H1 (cell line): Measurements from ENCODE around the gene CD247. TPM values are rescaled to one million over a fixed set of nuclear protein-coding genes. Genes with fewer than 3 reads are reported as not detected.

Source experiments
- CTCF ChIA-PET: fragments of 300-600 bp; sonication (Branson Sonifier 250); formaldehyde crosslinking; loops from one replicate; lab custom pipeline; 2021; ENCODE audit not compliant: partially characterized antibody; lab: Charles Lee
- POLR2A ChIA-PET: fragments of 300-600 bp; sonication (Branson Sonifier 250); formaldehyde crosslinking; loops from one replicate; lab custom pipeline; 2021; ENCODE audit warnings: inconsistent platforms; ENCODE audit not compliant: partially characterized antibody; lab: Charles Lee
- DNase-seq, 2 experiments: peaks; one replicate each; pipeline versions ENCODE4 v3.0.0 to v3.0.0-alpha.2; 2010 to 2022; ENCODE audit warnings: low spot score in 2 of 2, low read depth in 1 of 2, mixed read lengths in 1 of 2
- FAIRE-seq: peaks from 2 replicates; lab custom pipeline; 2011; peaks lifted over from hg19 to GRCh38; lab: Jason Lieb, UNC
- H2AFZ ChIP-seq: 2 replicates; pipeline ENCODE4 v1.8.1; 2012; ENCODE audit warnings: low read length, inconsistent platforms
- H2AK5ac ChIP-seq: 2 replicates; pipeline ENCODE4 v1.6.1; 2013; ENCODE audit warnings: low read depth, low read length
- H2BK120ac ChIP-seq: replicated peaks from 2 replicates; pipeline ENCODE3; 2013; ENCODE audit warnings: low read depth, low read length, inconsistent platforms
- H2BK12ac ChIP-seq: 2 replicates; pipeline ENCODE4 v1.6.1; 2013; ENCODE audit warnings: low read depth, low read length
- H2BK15ac ChIP-seq: 2 replicates; pipeline ENCODE4 v1.6.1; 2013; ENCODE audit warnings: low read length
- H2BK20ac ChIP-seq: 2 replicates; pipeline ENCODE4 v1.6.1; 2013; ENCODE audit warnings: low read length
- H2BK5ac ChIP-seq: 2 replicates; pipeline ENCODE4 v1.6.1; 2013; ENCODE audit warnings: low read depth, low read length
- H3K14ac ChIP-seq: 2 replicates; pipeline ENCODE4 v1.6.1; 2013; ENCODE audit warnings: inconsistent platforms; ENCODE audit not compliant: insufficient read length
- H3K18ac ChIP-seq: 2 replicates; pipeline ENCODE4 v1.6.1; 2013; ENCODE audit warnings: low read length; ENCODE audit errors: extremely low read depth
- H3K23ac ChIP-seq: 2 replicates; pipeline ENCODE4 v1.6.1; 2013; ENCODE audit warnings: inconsistent platforms; ENCODE audit not compliant: insufficient read length
- H3K23me2 ChIP-seq: 2 replicates; pipeline ENCODE4 v1.6.1; 2013; ENCODE audit warnings: low read depth, low read length
- H3K27ac ChIP-seq: 2 replicates; pipeline ENCODE4 v1.6.1; 2011; ENCODE audit warnings: low read depth, low read length, inconsistent platforms
- H3K27me3 ChIP-seq, 4 experiments: replicated peaks in 1 of 4; 1 replicate in 1 of 4; 2 replicates in 3 of 4; pipeline versions ENCODE4 v1.6.1 to v1.8.1; 2011 to 2013; ENCODE audit warnings: low read length in 3 of 4, mild to moderate bottlenecking in 3 of 4, inconsistent platforms in 2 of 4, mixed read lengths in 2 of 4, moderate library complexity in 1 of 4; ENCODE audit not compliant: control insufficient read depth in 3 of 4, insufficient read depth in 3 of 4; ENCODE audit errors: extremely low read depth in 1 of 4
- H3K36me3 ChIP-seq, 4 experiments: 2 replicates each; pipeline versions ENCODE4 v1.6.1 to v1.8.1; 2011 to 2013; ENCODE audit warnings: mild to moderate bottlenecking in 4 of 4, low read length in 3 of 4, moderate library complexity in 2 of 4, control low read depth in 1 of 4, inconsistent platforms in 1 of 4; ENCODE audit not compliant: insufficient read depth in 4 of 4, control insufficient read depth in 2 of 4
- H3K4ac ChIP-seq: replicated peaks from 2 replicates; pipeline ENCODE3; 2013; ENCODE audit warnings: low read length, low read depth, mixed read lengths, inconsistent platforms; ENCODE audit not compliant: insufficient read length
- H3K4me1 ChIP-seq, 4 experiments: replicated peaks in 1 of 4; 1 replicate in 1 of 4; 2 replicates in 3 of 4; pipeline versions ENCODE4 v1.6.1 to v1.8.1; 2011 to 2013; ENCODE audit warnings: low read length in 3 of 4, inconsistent platforms in 2 of 4, mixed read lengths in 1 of 4; ENCODE audit not compliant: insufficient read depth in 4 of 4, control insufficient read depth in 3 of 4
- H3K4me2 ChIP-seq, 2 experiments: 2 replicates each; pipeline versions ENCODE4 v1.6.1 to v1.8.1; 2011 to 2013; ENCODE audit warnings: low read depth in 2 of 2, low read length in 2 of 2, control low read depth in 1 of 2, inconsistent platforms in 1 of 2, mild to moderate bottlenecking in 1 of 2; ENCODE audit not compliant: insufficient read depth in 1 of 2
- H3K4me3 ChIP-seq, 4 experiments: fragments of 200-600, 300-600 bp in 1 of 4; sonication (generic), shearing (Covaris generic), sonication (Bioruptor Twin) in 1 of 4; 2 replicates each; pipeline versions ENCODE4 v1.5.1 to v1.8.1; 2011 to 2016; ENCODE audit warnings: low read length in 4 of 4, low read depth in 3 of 4, control low read depth in 2 of 4, inconsistent platforms in 2 of 4, mild to moderate bottlenecking in 2 of 4, mixed read lengths in 1 of 4, moderate library complexity in 1 of 4; ENCODE audit not compliant: insufficient read depth in 2 of 4; ENCODE audit errors: extremely low read depth in 1 of 4
- H3K56ac ChIP-seq: replicated peaks from 2 replicates; pipeline ENCODE3; 2013; ENCODE audit warnings: low read depth, mild to moderate bottlenecking, mixed read lengths, low read length, inconsistent platforms; ENCODE audit not compliant: insufficient read length
- H3K79me1 ChIP-seq: 2 replicates; pipeline ENCODE4 v1.6.1; 2013; ENCODE audit warnings: low read depth, low read length, control low read depth
- H3K79me2 ChIP-seq, 2 experiments: 2 replicates each; pipeline versions ENCODE4 v1.6.1 to v1.8.1; 2012 to 2013; ENCODE audit warnings: low read length in 2 of 2, mild to moderate bottlenecking in 2 of 2, inconsistent platforms in 1 of 2; ENCODE audit not compliant: insufficient read depth in 2 of 2, control insufficient read depth in 1 of 2
- H3K9ac ChIP-seq, 4 experiments: replicated peaks in 1 of 4; 1 replicate in 1 of 4; 2 replicates in 3 of 4; pipeline versions ENCODE4 v1.6.1 to v1.8.1; 2011 to 2013; ENCODE audit warnings: low read depth in 3 of 4, low read length in 3 of 4, control low read depth in 2 of 4, mild to moderate bottlenecking in 2 of 4, moderate library complexity in 2 of 4, inconsistent platforms in 1 of 4; ENCODE audit errors: extremely low read depth in 1 of 4
- H3K9me3 ChIP-seq, 2 experiments: 2 replicates each; pipeline versions ENCODE4 v1.6.1 to v1.8.1; 2012 to 2013; ENCODE audit warnings: mild to moderate bottlenecking in 2 of 2, moderate library complexity in 2 of 2, control low read depth in 1 of 2, inconsistent platforms in 1 of 2, low read depth in 1 of 2, low read length in 1 of 2, mixed read lengths in 1 of 2; ENCODE audit not compliant: insufficient read depth in 2 of 2
- H4K20me1 ChIP-seq, 2 experiments: replicated peaks in 1 of 2; 2 replicates each; pipeline versions ENCODE3 to v1.8.1; 2011 to 2013; ENCODE audit warnings: inconsistent platforms in 2 of 2, low read length in 2 of 2, mild to moderate bottlenecking in 1 of 2; ENCODE audit not compliant: insufficient read depth in 2 of 2, control insufficient read depth in 1 of 2
- H4K5ac ChIP-seq: 2 replicates; pipeline ENCODE4 v1.6.1; 2013; ENCODE audit warnings: low read length, low read depth, mixed read lengths, inconsistent platforms; ENCODE audit not compliant: insufficient read length
- H4K8ac ChIP-seq: 2 replicates; pipeline ENCODE4 v1.8.0; 2013; ENCODE audit warnings: mild to moderate bottlenecking, moderate library complexity, low read length, inconsistent platforms; ENCODE audit not compliant: insufficient read depth; ENCODE audit errors: extremely low read depth
- H4K91ac ChIP-seq: replicated peaks from 2 replicates; pipeline ENCODE3; 2013; ENCODE audit warnings: low read length, mixed read lengths, inconsistent platforms; ENCODE audit not compliant: insufficient read length
- CBX5 ChIP-seq: fragments of 300-800, 300-1000 bp; sonication (generic); IDR thresholded peaks from 2 replicates; pipeline ENCODE4 v1.7.1; 2016; ENCODE audit warnings: antibody characterized with exemption, low read length, low read depth
- CEBPB ChIP-seq: IDR thresholded peaks from 2 replicates; pipeline ENCODE4 v1.6.1; 2012; ENCODE audit warnings: low read depth, low read length
- CHD1 ChIP-seq: IDR thresholded peaks from 2 replicates; pipeline ENCODE4 v1.6.1; 2012; ENCODE audit warnings: low read depth, low read length, improper control_type of control experiment
- EGR1 ChIP-seq: IDR thresholded peaks from 2 replicates; pipeline ENCODE4 v1.6.1; 2011; ENCODE audit warnings: low read depth, low read length, borderline replicate concordance
- JUN ChIP-seq: IDR thresholded peaks from 2 replicates; pipeline ENCODE4 v1.6.1; 2011; ENCODE audit warnings: low read depth, mild to moderate bottlenecking, improper control_type of control experiment, low read length
- PHF8 ChIP-seq: fragments of 200-600 bp; sonication (generic); conservative IDR thresholded peaks from 2 replicates; pipeline ENCODE4 v1.7.1; 2012; ENCODE audit warnings: low read depth, mild to moderate bottlenecking, inconsistent platforms, low read length, moderate library complexity
- SAP30 ChIP-seq: fragments of 300-600 bp; sonication (generic); IDR thresholded peaks from 2 replicates; pipeline ENCODE4 v1.7.1; 2012; ENCODE audit warnings: low read length, moderate library complexity, mild to moderate bottlenecking, inconsistent platforms; ENCODE audit not compliant: insufficient read depth, insufficient replicate concordance
- SIX5 ChIP-seq: IDR thresholded peaks from 2 replicates; pipeline ENCODE4 v1.6.1; 2011; ENCODE audit warnings: mild to moderate bottlenecking, low read depth, low read length
- TEAD4 ChIP-seq: IDR thresholded peaks from 2 replicates; pipeline ENCODE4 v1.6.1; 2012; ENCODE audit warnings: low read depth, low read length, inconsistent platforms, mixed read lengths
- YY1 ChIP-seq: IDR thresholded peaks from 2 replicates; pipeline ENCODE4 v1.6.1; 2011; ENCODE audit warnings: low read depth, mild to moderate bottlenecking, low read length
- WGBS, 2 experiments: shearing (Covaris generic) in 1 of 2; methylation state at CpG; one replicate each; pipeline versions ENCODE4 v1.1.6 to v1.1.7; 2013 to 2015; ENCODE audit warnings: low lambda C conversion rate in 2 of 2, mixed read lengths in 2 of 2, inconsistent platforms in 1 of 2, low coverage in 1 of 2, missing lambda C conversion rate in 1 of 2; ENCODE audit not compliant: insufficient replicate concordance in 2 of 2, insufficient coverage in 1 of 2, insufficient read length in 1 of 2; ENCODE audit errors: extremely low coverage in 1 of 2, missing lambda C conversion rate in 1 of 2; 5-methylcytosine and 5-hydroxymethylcytosine counted together
- polyA plus RNA-seq, 7 experiments: library from polyadenylated mRNA; depleted of rRNA in 3 of 7; stranded (reverse) in 5 of 7; unstranded in 2 of 7; fragments of >200 nt in 5 of 7; fragments of 200-250 nt in 2 of 7; gene quantifications; 1 replicate in 5 of 7; 2 replicates in 1 of 7; 4 replicates in 1 of 7; pipeline versions ENCODE4 v1.2.1 to v1.2.3, GENCODE V29; 2011 to 2013; ENCODE audit warnings: missing spikeins in 2 of 7, mixed read lengths in 2 of 7
- total RNA-seq: library from RNA; stranded (reverse); fragmentation: NEBNext Ultra II Directional; extraction: Animal tissue kit (Norgen Biotek cat#: 25700); gene quantifications from 2 replicates; pipeline ENCODE4 v1.2.1, GENCODE V29; 2021
- TF ChIP-seq, protein P1 (sequence below): IDR thresholded peaks from 2 replicates; pipeline ENCODE4 v1.6.1; 2012; ENCODE audit warnings: inconsistent platforms

Gene CD247
- total and polyA plus RNA-seq, 2 of the 8 experiments (the other 6 are each of a cell fraction or from before 2014, with no cell fraction given), result 2.0 to 2.2 TPM

DNA sequence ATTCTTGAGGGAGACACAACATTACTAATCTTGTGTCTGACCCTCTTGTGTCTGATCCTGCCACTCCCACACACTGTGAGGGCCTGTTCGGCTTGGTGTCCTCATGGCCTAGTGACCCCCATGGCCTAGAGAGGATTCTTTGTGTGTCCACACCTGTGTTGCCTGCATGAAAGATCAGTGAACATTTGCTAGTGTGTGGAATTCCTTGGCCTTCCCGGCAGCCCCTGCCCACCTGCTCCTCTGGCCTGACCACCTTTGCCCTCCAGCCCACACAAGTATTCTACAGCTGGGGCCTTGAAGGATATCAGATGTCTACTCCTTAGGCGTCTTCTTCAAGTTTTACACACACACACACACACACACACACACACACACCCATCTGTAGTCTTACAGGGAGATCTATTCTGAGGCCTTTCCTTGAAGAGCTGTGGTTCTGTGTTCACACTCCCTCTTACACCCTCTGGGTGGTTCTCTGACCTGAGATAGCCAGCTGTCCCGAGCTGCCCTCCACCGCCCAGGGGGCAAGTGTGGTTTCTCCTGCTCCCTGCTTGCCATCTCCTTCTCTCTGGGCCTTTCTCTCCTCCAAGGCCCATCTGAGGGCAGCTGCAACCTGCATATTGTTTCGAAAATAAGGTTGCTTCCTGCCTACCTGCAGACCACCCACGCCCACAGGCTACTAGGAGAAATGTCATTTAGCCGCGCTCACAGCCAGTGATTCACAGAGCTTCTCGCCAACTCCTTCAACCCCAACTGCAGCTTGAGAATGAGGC, 45.4 kb downstream of the CD247 start:
- DNase-seq (no peak), FAIRE-seq (no peak)
- Histone ChIP-seq H3K4ac (no peak overlapping the region), H3K56ac (no peak overlapping the region), H4K20me1 (no peaks in the 10 kb centered on the region), H2BK120ac (no peak overlapping the region), H4K91ac (no peak overlapping the region), H3K23me2 (no peaks in the 10 kb centered on the region), H3K4me1 (peaks cover 0 to 4% (median under 1%) of the 10 kb centered on the region in 4 experiments; a peak in 2 of 7 replicates), H3K4me2 (no peak overlapping the region), H3K79me2 (no peaks in the 10 kb centered on the region), H3K27ac (no peak overlapping the region), H3K4me3 (no peak overlapping the region), H3K36me3 (no peaks in the 10 kb centered on the region), H4K5ac (no peak overlapping the region), H3K27me3 (no peaks in the 10 kb centered on the region), H2BK5ac (no peak overlapping the region), H3K9ac (no peak overlapping the region), H3K14ac (no peak overlapping the region), H2BK20ac (no peak overlapping the region), H3K18ac (peak overlapping the region; percentile 48; the same call in 1 of the 2 replicates), H3K9me3 (no peaks in the 10 kb centered on the region), H3K23ac (no peak overlapping the region), H2AK5ac (no peak overlapping the region), H2BK12ac (no peak overlapping the region), H2BK15ac (no peak overlapping the region), H2AFZ (no peak overlapping the region), H4K8ac (no peak overlapping the region; the same call in 1 of the 2 replicates), H3K79me1 (no peaks in the 10 kb centered on the region)
- ChIA-PET CTCF (interaction anchor here (0.7 to 2.3 kb wide), 8 partner anchors 11 to 195 kb away, joined by 3 to 12 read pairs (median 3); no protein-coding TSS in a partner anchor), POLR2A (no interaction called here)
- TF ChIP-seq YY1 (no peak), CHD1 (no peak), EGR1 (no peak), PHF8 (no peak), SAP30 (no peak), SIX5 (no peak), CEBPB (no peak), JUN (no peak), CBX5 (no peak), TEAD4 (no peak)
- TF ChIP-seq, protein P1, sequence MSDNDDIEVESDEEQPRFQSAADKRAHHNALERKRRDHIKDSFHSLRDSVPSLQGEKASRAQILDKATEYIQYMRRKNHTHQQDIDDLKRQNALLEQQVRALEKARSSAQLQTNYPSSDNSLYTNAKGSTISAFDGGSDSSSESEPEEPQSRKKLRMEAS, result no peak
- 89% methylated on average over 10 of the region's 10 CpGs; no CpG with 5 or more reads in 1 of the 2 experiments for WGBS, 2 experiments
